Esophagus muscularis mucosa (tissue), 3 donors: ENCODE data around the gene COX6B1.

Experiments used
- CTCF ChIP-seq, 3 experiments: fragments of 200-600 bp in 2 of 3; fragments of 450-650 bp in 1 of 3; sonication (generic) in 2 of 3; IDR thresholded peaks; one replicate each; pipeline ENCODE4 v1.5.1; 2017 to 2019; ENCODE audit warnings: antibody characterized with exemption in 3 of 3, mild to moderate bottlenecking in 2 of 3, moderate library complexity in 1 of 3
- EP300 ChIP-seq: sonication (generic); formaldehyde crosslinking; IDR thresholded peaks from one replicate; pipeline ENCODE4 v1.6.1; 2017; ENCODE audit warnings: antibody characterized with exemption

DNA sequence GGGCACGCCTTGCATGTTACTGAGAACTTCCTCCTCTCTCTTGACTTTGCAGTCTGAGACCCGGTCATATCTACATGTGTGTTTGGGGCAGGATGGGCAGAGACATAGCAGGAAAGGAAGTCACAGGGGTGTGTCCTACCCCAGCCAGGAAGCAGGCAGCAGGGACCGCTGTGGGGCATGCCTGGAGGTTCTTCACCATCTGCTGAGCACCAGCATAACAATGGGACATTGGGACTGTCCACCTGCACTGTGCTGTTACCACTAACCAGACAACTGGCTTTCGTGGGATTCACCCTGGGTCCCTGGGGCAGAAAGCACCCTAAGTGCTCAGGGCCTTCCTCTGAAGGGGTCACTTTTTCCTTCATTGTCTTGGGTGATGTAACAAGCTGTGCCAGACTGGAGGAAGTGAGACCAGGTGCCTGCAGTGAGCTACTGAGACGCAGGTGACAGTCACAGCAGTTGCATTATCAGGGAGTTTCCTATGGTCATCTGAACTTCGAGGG, 38.2 kb upstream of the COX6B1 start:
- no peak for TF ChIP-seq CTCF (IDR thresholded peaks at IDR 0.05)
- TF ChIP-seq EP300: no peak
